Measurements from ENCODE around the gene PRR20C.
"Not testable (repeated sequence)": the region's sequence is repeated elsewhere in the genome, so short reads cannot be mapped to it uniquely, and the experiment has no call there.

The PRR20C gene

GRCh38 chr13:57153761-57154160, at the start of gene PRR20C:
PRR20C (plus strand) TSS chr13:57154061; CDS start chr13:57154448, 387 bp downstream.
- H3K4me3 ChIP-seq (ENCODE audit: low read length); DNase-seq (ENCODE audit: low read depth): not testable (repeated sequence)

GRCh38 chr13:57114945-57115344, 38.9 kb upstream of the PRR20C start:
- no peak for DNase-seq (ENCODE audit: low read depth)
- TF ChIP-seq CTCF (conservative IDR thresholded peaks at IDR 0.05; ENCODE audit: low read length): no peak
- H3K4me3 ChIP-seq (ENCODE audit: low read length): no peak overlapping the region

- TF ChIP-seq CTCF (conservative IDR thresholded peaks at IDR 0.05; ENCODE audit: low read length): no peak
- no peak for DNase-seq (ENCODE audit: low read depth)
- H3K4me3 ChIP-seq (ENCODE audit: low read length): no peak overlapping the region
Measured at GRCh38 chr13:57123681-57124080, 30.2 kb upstream of the PRR20C start.

- no peak overlapping the region for H3K4me3 ChIP-seq (ENCODE audit: low read length)
- DNase-seq (ENCODE audit: low read depth): no peak
- no peak for TF ChIP-seq CTCF (conservative IDR thresholded peaks at IDR 0.05; ENCODE audit: low read length)
Measured at GRCh38 chr13:57128909-57129308, 25.0 kb upstream of the PRR20C start.

- H3K4me3 ChIP-seq (ENCODE audit: low read length): no peak overlapping the region
- DNase-seq (ENCODE audit: low read depth): no peak
- no peak for TF ChIP-seq CTCF (conservative IDR thresholded peaks at IDR 0.05; ENCODE audit: low read length)
Measured at GRCh38 chr13:57136093-57136492, 17.8 kb upstream of the PRR20C start.

- no peak for TF ChIP-seq CTCF (conservative IDR thresholded peaks at IDR 0.05; ENCODE audit: low read length)
- H3K4me3 ChIP-seq (ENCODE audit: low read length): no peak overlapping the region
- DNase-seq (ENCODE audit: low read depth): no peak
Measured at GRCh38 chr13:57137585-57137984, 16.3 kb upstream of the PRR20C start.

GRCh38 chr13:57138988-57139387, 14.9 kb upstream of the PRR20C start:
- DNase-seq (ENCODE audit: low read depth): no peak
- TF ChIP-seq CTCF (conservative IDR thresholded peaks at IDR 0.05; ENCODE audit: low read length): no peak
- H3K4me3 ChIP-seq (ENCODE audit: low read length): no peak overlapping the region

- not testable (repeated sequence) for DNase-seq (ENCODE audit: low read depth); H3K4me3 ChIP-seq (ENCODE audit: low read length)
Measured at GRCh38 chr13:57139781-57140180, 14.1 kb upstream of the PRR20C start.

GRCh38 chr13:57140235-57140968, 13.5 kb upstream of the PRR20C start, which contains the start of gene PRR20A:
PRR20A (plus strand) TSS chr13:57140918; CDS start chr13:57141305, 387 bp downstream.
- not testable (repeated sequence) for DNase-seq (ENCODE audit: low read depth); H3K4me3 ChIP-seq (ENCODE audit: low read length)

GRCh38 chr13:57147188-57147587, 6.7 kb upstream of the PRR20C start, which contains the start of gene PRR20B:
PRR20B (plus strand) TSS chr13:57147488; CDS start chr13:57147875, 387 bp downstream.
- DNase-seq (ENCODE audit: low read depth); H3K4me3 ChIP-seq (ENCODE audit: low read length): not testable (repeated sequence)

GRCh38 chr13:57148106-57148505, 5.8 kb upstream of the PRR20C start:
- not testable (repeated sequence) for H3K4me3 ChIP-seq (ENCODE audit: low read length); DNase-seq (ENCODE audit: low read depth)

- not testable (repeated sequence) for DNase-seq (ENCODE audit: low read depth); H3K4me3 ChIP-seq (ENCODE audit: low read length)
Measured at GRCh38 chr13:57160332-57160731, 6.5 kb downstream of the PRR20C start, which contains the start of gene PRR20D. PRR20D (plus strand) TSS chr13:57160632; CDS start chr13:57161019, 387 bp downstream.

All from AG10803 (cell line).